GM21717 (cell line): ENCODE results near the gene PRR18.
A peak's percentile ranks its signal among the peaks of the same experiment; 100 is the strongest.

Source experiments
- ATAC-seq: cut with Tn5 transposase; IDR thresholded peaks from one replicate; pipeline ENCODE4 v1.9.1; 2021; ENCODE audit warnings: mild to moderate bottlenecking, moderate library complexity; ENCODE audit not compliant: unreplicated experiment

Gene PRR18

DNA sequence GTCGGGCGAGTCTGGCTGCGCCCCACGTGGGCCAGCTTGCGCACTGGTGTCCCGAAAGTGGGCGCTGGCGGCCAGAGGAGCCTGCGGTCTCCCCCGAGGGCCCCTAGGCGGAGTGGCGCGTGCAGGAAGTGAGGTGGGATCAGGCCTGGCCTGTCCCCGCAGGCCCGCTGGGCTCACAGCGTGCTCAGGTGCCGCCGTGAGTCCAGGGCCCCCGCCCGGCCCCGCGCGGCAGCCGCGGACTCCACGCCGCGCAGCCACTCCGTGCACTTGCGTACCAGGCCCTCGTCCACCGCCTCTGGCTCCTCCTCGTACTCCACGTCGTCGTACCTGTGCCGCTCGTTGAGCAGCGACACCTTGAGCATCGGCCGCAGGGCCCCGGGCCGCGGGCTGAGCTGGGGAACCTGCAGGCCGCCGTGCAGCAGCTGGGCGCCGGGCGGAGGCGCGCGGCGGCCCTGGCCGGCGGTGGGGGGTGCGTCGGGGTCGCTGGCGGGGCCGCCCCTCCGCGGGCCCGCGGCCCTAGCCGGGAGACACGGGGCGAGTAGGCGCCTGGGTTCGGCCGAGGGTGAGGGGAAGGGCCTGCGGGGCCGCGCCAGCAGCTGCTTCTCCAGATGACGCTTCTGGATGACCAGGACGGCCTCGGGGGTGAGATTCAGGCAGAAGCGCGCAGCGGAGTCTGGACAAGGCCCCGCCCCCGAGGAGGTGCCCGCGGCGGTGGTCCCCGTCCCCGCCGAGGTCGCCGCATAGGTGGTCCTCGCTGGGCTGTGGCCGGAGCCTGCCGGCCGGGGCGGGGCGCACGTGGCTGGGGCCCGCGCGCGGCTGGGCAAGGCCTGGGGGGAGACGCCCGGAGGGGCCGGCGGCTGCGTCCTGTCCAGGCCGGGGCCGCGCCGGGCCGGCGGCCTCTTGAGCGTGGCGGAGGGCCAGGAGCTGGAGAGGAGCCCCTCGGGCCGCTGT is 835 bp downstream of the PRR18 start:
- peak; percentile 26 for ATAC-seq

- no peak for ATAC-seq
Measured at GRCh38 chr6:166306378-166307081, 1.7 kb downstream of the PRR18 start.

GRCh38 chr6:166305562-166306117 is 2.6 kb downstream of the PRR18 start:
- ATAC-seq, result no peak

GRCh38 chr6:166304106-166304505 is 4.1 kb downstream of the PRR18 start:
- ATAC-seq, result no peak

DNA sequence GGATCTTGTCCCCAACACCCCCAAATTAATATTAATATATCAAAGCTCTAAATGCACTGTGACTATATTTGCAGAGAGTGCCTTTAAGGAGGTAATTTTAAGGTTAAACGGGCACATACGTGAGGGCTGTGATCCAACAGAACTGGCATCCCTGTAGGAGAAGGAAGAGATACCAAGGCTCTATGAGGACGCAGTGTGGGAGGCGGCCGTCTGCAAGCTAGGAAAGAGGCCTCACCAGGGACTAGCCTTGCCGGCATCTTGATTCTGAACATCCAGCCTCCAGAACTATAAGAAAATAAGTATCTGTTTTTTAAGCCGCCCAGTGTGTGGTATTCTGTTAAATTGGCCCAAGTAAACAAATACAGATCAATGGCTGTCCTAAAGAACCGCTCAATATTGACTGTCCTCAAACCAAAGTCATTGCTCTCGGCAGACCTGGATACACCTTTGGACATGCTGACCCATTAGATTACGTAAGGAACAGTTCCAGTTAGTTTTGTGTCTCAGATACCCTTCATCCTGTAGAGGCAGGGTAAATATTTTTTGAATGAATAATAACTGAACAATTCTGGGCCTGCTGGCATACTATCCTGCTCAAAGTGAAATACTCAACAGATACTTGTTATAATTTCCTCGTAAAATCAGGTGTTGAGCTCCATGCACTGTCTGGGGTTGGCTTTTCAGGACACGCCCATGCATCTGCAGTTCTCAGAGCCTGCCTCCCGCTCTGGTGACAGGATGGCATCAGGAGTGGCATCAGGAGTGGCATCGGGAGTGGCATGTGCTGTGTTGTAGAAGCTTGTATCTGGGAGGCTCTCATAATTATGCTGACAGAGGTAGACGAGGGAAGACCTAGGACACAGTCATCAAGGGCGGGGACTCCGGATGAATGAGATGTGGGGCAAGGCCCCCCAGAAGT is 6.3 kb downstream of the PRR18 start:
- no peak for ATAC-seq

DNA sequence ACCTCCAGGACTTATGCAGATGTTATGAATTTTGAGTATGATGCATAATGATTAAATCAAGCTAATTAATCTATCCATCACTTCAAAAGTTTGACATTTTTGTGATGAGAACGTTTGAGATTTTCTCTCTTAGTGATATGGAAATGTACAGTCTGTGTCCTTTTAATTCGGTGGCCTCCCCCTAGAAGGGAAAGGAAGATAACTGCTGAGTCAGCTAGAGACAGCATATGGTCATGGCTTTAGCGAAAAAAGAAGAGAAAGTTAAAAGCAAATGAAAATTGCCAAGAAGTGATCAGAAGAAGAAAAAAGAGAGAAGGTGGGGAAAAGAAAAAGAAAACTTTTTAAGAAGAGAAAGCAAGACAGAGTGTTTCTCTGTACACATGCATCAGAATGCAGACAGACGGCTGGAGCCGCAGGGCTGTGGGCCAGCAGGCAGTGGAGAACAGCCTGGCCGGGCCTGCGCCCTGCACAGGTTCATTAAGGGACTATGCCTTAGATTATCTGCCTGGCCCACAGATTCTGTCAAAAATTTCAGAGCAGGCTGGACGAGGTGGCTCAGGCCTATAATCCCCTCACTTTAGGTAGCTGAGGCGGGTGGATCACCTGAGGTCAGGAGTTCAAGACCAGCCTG is 7.7 kb downstream of the PRR18 start:
- ATAC-seq, result no peak

GRCh38 chr6:166297606-166298005 is 10.6 kb downstream of the PRR18 start:
- no peak for ATAC-seq

DNA sequence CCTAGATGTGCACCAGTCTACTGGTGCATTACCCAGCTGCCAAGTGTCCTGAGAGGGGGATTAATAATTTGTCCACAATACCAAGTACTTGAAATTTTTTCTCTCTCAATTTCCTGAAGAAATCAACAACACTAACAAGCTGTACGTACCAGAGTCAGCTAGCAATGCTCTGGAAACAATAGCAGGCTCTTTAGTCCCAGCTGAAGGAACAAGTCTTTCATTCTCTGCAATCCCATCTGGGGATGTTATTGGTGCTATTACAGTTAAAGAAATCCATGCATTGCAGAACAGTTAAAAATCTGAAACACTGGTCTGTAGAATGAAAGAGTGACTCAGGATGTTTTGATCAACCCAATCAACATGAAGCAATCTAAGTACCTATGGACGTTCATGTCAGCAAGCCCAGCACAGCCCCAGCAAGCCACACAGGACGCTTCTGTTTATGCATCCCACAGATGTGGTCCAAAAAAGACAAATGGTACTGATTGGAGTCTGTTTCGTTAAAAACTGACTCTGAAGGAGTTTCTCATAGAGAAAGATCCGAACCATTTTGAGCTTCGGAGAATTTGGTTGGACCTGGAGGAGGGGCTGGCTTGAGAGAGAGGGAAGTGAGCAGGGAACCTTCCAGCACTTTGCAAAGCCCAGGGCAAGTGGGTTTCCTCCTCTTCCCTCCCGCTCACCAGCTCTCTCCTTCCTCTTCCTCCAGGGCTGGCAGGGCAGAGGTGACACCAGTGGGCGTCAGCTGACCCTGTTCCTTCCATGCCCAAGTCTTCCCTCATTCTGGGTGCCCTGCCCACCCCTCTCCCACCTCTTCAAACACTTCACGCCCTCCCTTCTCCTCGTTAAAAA is 11.9 kb downstream of the PRR18 start:
- ATAC-seq, result no peak

DNA sequence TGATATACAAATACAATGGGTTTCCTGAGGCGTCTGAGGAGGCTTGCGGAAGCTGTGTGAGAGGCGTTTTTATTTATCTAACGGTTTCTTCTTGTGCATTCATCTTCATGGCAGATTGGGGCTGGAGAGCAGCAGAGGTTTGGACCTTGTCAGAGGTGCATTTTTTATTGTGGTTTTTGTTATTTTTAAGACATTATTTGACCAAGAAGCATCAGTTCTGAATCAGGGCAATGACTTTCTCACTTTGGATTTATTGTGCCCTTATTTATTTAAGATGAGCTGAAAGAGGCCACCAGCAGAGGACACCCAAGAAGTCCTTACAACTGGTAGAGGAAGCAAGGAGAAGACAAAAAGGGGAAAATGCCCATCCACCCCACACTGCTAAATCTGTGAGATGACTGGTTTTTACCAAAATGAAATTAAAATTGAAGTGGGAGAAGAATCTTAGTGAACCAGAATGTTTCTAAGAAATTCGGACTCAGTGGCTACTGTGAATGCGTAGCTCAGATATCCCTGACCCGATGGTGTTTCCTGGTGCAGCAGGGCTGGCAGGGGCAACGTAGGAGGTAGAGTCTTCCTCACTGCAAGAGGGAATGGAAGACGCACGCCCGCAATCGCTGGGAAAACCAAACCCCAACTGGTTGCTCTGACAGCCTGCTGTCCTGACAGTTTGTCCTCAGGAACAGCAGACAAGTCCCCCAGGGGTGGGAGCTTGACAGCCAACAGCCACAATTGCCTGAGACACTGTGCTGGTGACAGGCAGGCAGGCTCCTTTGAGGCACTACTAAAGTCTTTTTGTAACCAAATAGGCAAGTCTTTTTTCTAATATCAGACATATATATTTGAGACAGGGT is 14.2 kb downstream of the PRR18 start:
- ATAC-seq, result no peak

- ATAC-seq, result no peak
Measured at GRCh38 chr6:166289207-166290060, 18.8 kb downstream of the PRR18 start.

DNA sequence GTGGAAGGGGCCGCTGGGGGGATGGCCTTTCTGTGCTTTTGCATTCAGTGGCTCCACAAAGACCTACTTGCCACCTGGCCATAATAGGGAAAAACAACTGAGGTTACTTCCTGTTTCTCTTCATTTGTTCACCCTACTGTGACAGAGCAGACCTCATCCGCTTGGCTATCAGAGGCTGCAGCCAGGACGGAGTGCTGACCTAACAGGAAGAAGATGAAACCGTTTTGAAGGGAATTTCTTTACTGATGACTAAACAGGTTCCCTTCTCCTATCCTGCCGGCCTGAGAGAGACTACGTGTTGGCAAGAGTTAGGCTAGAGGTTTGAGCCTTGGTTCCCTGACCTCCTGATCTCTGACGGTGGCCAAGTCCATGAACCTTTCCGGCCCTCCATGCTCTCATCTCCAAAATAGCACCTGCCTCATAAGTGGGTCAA is 21.3 kb downstream of the PRR18 start:
- ATAC-seq, result peak; percentile 95

DNA sequence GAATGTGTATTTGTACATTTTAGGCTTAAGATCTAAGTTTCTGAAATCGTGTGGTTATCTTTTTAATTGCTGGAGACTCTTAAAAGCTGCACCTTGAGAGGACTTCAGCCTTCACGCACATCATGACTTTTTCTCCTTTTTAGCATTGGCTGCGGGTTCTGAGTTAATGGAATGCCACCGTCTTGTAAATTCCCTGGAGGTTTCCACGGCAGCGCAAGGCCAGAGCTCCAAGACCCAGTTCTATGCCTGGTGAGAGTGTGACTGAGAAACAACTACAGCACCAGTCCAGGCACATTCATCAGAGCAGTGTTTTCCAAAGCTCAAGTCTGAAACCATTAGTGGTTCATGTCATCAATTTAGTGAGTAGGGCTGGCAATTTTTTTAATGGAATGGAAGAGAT is 23.0 kb downstream of the PRR18 start:
- ATAC-seq, result no peak

DNA sequence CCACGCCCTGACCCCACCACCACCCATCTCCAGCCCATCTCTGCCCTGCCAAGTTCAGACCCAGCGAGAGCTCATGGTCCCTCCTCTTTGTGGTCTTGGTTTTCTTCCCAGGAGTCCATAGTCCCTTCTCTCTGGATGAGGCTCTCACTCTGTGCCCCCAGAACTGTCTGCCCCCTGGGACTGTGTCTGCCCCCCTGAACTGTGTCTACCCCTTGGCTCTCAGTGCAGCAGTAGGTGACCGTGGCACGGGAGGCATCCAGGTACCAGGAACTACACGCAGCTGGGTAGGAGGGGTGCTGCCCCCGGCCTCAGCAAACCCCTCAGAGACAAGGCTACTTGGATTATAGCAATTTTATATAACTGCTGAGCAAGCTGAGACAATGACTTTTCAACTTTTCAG is 23.6 kb downstream of the PRR18 start:
- no peak for ATAC-seq

DNA sequence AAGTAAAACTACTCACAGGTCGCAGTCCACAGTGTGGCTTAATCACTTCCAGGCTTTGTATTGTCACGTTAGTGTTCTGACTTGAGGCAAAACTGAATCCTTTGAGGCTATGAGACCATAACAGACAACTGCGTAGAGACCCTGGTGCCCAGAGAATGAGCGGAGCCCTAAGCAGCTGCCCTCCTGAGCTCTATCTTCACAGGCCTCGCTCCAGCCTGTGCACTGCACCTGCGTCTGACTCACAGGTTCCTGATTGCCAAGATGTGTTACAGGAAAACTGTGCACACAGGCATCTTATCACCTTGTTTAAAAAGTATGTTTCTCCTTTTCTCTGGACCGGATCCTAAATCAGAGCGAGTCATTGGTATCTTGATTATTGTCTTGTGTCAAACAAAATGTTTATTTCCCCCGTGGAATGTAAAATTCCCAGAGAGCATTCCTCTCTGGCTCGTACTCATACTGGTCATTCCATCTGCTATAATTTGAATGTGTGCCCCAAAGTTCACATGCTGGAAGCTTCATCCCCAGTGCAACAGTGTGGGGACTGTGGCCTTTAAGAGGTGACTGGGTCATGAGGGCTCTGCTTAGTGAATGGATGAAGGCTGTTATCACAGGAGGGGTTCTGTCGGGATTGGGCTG is 25.7 kb downstream of the PRR18 start:
- no peak for ATAC-seq

DNA sequence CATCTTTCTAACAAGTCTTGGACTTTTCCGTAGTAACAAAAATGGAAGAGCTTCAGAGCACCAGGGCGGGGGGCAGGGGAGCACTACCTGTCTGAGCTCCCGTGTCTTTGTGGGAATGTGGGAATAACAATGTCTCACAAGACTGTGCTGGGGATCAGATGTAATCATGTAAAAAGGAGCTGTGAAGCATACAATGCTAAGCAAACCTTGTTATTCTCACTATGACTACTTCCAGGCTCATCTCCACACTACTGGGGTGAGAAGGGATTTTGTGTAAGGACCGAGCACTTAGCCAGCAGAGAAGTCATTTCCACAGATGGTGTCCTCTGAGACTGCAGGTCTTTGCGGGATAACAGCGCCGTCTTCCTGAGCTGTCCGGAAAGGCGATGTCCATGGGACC is 27.1 kb downstream of the PRR18 start:
- ATAC-seq, result peak; percentile 39

DNA sequence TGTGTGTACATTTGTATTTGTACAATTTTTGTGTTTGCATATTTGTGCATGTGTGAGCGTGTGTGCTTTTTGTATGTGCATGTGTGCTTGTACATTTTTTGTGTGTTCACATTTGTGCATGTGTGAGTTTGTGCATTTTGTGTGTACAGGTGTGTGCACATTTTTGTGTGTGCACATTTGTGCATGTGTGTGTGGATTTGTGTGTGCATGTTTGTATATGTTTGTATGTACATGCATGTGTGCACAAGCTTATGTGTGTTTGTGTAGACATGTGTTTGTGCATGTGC is 28.9 kb downstream of the PRR18 start:
- no peak for ATAC-seq
